ENCODE data around the gene FN3K. TPM values are rescaled to one million over a fixed set of nuclear protein-coding genes. Genes with fewer than 3 reads are reported as not detected.

FN3K gene
- total and polyA plus RNA-seq, 2 of the 4 experiments (the other 2 are of a cell fraction), result 0.90 to 2.9 TPM

- Histone ChIP-seq H3K14ac (replicated peaks; ENCODE audit: low read depth, low read length) (no peak overlapping the region), H3K4ac (ENCODE audit: low read depth, low read length) (no peak overlapping the region), H3K27ac (ENCODE audit: insufficient read depth, low read length) (no peak overlapping the region), H3K4me1 (ENCODE audit: control insufficient read depth, insufficient read depth, low read length) (peaks cover 6% of the 10 kb centered on the region; the same call in 1 of the 2 replicates), H3K18ac (ENCODE audit: low read depth, low read length) (no peak overlapping the region), H4K20me1 (ENCODE audit: insufficient read depth, low read length) (no peaks in the 10 kb centered on the region; the same call in 1 of the 2 replicates), H4K91ac (ENCODE audit: insufficient read depth, low read depth, low read length) (no peak overlapping the region), H3K9me3 (ENCODE audit: control insufficient read depth, insufficient read depth, low read length) (peaks cover 2% of the 10 kb centered on the region), H4K5ac (ENCODE audit: low read depth, low read length) (no peak overlapping the region), H3K9ac (ENCODE audit: low read depth, low read length) (0 out of 2 replicates have a peak overlapping the region, but pooled peaks have one; percentile 17), H3K79me1 (ENCODE audit: low read depth in 1 of 2, low read length in 2 of 2) (peaks cover 0 to 7% of the 10 kb centered on the region in 2 experiments; a peak in 2 of 4 replicates), H3K23ac (ENCODE audit: low read depth, low read length) (peak overlapping the region; percentile 27; the same call in 1 of the 2 replicates), H2BK20ac (ENCODE audit: low read depth, low read length) (no peak overlapping the region), H3K4me2 (ENCODE audit: low read depth, low read length) (peak overlapping the region; percentile 88), H2AK5ac (ENCODE audit: low read depth, low read length) (no peak overlapping the region), H2AK9ac (replicated peaks; ENCODE audit: low read depth, low read length, poor library complexity) (peak overlapping the region; percentile 16), H3K9me1 (ENCODE audit: insufficient read depth, low read length) (peaks cover 5% of the 10 kb centered on the region), H3K4me3 (ENCODE audit: insufficient read depth, low read depth, low read length) (peak overlapping the region; percentile 89), H2BK120ac (ENCODE audit: low read depth, low read length) (no peak overlapping the region), H2BK15ac (ENCODE audit: low read depth, low read length) (no peak overlapping the region), H3K36me3 (ENCODE audit: control insufficient read depth, insufficient read depth, low read length) (no peaks in the 10 kb centered on the region), H2BK5ac (ENCODE audit: low read depth, low read length, poor library complexity, severe bottlenecking) (no peak overlapping the region), H3K27me3 (ENCODE audit: control insufficient read depth, insufficient read depth, low read length) (peaks cover 2% of the 10 kb centered on the region; the same call in 1 of the 2 replicates), H2AFZ (replicated peaks; ENCODE audit: low read length, poor library complexity) (peak overlapping the region; percentile 79), H3K56ac (ENCODE audit: extremely low read depth, insufficient read depth, low read length) (no peak overlapping the region), H4K8ac (ENCODE audit: low read depth in 2 of 2, low read length in 2 of 2) (no peak overlapping the region)
- intact Hi-C loops (cut with micrococcal nuclease), result no loop called here
- 15% methylated on average over 25 of the region's 48 CpGs; no CpG with 5 or more reads in 1 of the 2 experiments for WGBS, 2 experiments (ENCODE audit: extremely low coverage in 2 of 2, insufficient read length in 1 of 2)
- TF ChIP-seq FOS (IDR thresholded peaks at IDR 0.05; ENCODE audit: low read depth, low read length), result no peak
- no peak for ATAC-seq (ENCODE audit: low read depth)
- BruUV-seq (replicated peaks), result no TSS peak
- CTCF ChIA-PET, result no interaction called here
- in situ Hi-C loops (cut with MboI; ENCODE audit: low sequenced_read_pairs), result no loop called here
- no peak for DNase-seq
- POLR2A ChIA-PET (ENCODE audit: unreplicated experiment), result no interaction called here
- dilution Hi-C loops (cut with HindIII; ENCODE audit: low sequenced_read_pairs, unreplicated experiment), result no loop called here
These were observed 38.3 kb upstream of the FN3K start for GRCh38 chr17:82696916-82697807.
